Chondrocyte (in vitro differentiated cells): Measurements from ENCODE around the gene RCAN2. TPM values are rescaled to one million over a fixed set of nuclear protein-coding genes. Genes with fewer than 3 reads are reported as not detected.

Experiments used
- DNase-seq: peaks from one replicate; pipeline ENCODE4 v3.0.0; 2021; ENCODE audit warnings: mixed read lengths, low spot score
- H3K27ac Mint-ChIP-seq: one replicate; pipeline ENCODE4 v1.8.0; 2021; ENCODE audit warnings: mild to moderate bottlenecking, moderate library complexity, mixed read lengths; ENCODE audit not compliant: unreplicated experiment
- H3K27me3 Mint-ChIP-seq: 2 replicates; pipeline ENCODE4 v1.8.0; 2021; ENCODE audit warnings: low read depth, mixed read lengths
- H3K36me3 Mint-ChIP-seq: 2 replicates; pipeline ENCODE4 v1.8.0; 2021; ENCODE audit warnings: low read depth, mixed read lengths
- H3K4me1 Mint-ChIP-seq: 2 replicates; pipeline ENCODE4 v1.8.0; 2021; ENCODE audit warnings: low read depth, mild to moderate bottlenecking, mixed read lengths
- H3K4me3 Mint-ChIP-seq: one replicate; pipeline ENCODE4 v1.8.0; 2021; ENCODE audit warnings: mild to moderate bottlenecking, moderate library complexity, mixed read lengths; ENCODE audit not compliant: unreplicated experiment
- H3K9me3 Mint-ChIP-seq: 2 replicates; pipeline ENCODE4 v1.8.0; 2021; ENCODE audit warnings: low read depth, mixed read lengths
- total RNA-seq: library from RNA; stranded (reverse); gene quantifications from 3 replicates; pipeline ENCODE4 v1.2.1, GENCODE V29; 2021
- TF ChIP-seq, protein P1 (sequence below): fragments of 200-600 bp; sonication (generic); IDR thresholded peaks from 2 replicates; pipeline ENCODE4 v1.5.0; 2021; ENCODE audit warnings: antibody characterized with exemption, mild to moderate bottlenecking, moderate library complexity

The RCAN2 gene
- total RNA-seq, 1 donor from 2014 or later: 23.8 TPM

DNA sequence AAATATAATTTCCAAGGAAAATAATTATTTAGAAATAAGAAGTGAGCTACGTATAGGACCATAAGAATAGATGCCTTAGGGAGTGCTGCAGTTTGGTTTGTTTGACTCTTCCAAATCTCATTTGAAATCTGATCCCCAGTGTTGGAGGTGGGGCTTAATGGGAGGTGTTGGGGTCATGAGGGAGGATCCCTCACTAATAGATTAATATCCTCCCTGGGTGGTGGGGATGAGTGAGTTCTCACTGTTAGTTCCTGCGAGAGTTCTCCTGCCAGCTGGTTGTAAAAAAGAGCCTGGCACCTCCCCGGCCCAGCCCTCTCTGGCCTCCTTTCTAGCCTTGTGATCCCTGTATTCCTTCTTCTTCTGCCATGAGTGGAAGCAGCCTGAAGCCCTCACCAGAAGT is 69.3 kb downstream of the RCAN2 start:
- Mint-ChIP-seq H3K4me1 (peaks cover 17% of the 10 kb centered on the region), H3K27me3 (no peaks in the 10 kb centered on the region), H3K4me3 (no peak overlapping the region), H3K9me3 (no peaks in the 10 kb centered on the region), H3K36me3 (peaks cover 2% of the 10 kb centered on the region), H3K27ac (no peak overlapping the region)
- TF ChIP-seq, protein P1, sequence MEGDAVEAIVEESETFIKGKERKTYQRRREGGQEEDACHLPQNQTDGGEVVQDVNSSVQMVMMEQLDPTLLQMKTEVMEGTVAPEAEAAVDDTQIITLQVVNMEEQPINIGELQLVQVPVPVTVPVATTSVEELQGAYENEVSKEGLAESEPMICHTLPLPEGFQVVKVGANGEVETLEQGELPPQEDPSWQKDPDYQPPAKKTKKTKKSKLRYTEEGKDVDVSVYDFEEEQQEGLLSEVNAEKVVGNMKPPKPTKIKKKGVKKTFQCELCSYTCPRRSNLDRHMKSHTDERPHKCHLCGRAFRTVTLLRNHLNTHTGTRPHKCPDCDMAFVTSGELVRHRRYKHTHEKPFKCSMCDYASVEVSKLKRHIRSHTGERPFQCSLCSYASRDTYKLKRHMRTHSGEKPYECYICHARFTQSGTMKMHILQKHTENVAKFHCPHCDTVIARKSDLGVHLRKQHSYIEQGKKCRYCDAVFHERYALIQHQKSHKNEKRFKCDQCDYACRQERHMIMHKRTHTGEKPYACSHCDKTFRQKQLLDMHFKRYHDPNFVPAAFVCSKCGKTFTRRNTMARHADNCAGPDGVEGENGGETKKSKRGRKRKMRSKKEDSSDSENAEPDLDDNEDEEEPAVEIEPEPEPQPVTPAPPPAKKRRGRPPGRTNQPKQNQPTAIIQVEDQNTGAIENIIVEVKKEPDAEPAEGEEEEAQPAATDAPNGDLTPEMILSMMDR: no peak
- DNase-seq: no peak

DNA sequence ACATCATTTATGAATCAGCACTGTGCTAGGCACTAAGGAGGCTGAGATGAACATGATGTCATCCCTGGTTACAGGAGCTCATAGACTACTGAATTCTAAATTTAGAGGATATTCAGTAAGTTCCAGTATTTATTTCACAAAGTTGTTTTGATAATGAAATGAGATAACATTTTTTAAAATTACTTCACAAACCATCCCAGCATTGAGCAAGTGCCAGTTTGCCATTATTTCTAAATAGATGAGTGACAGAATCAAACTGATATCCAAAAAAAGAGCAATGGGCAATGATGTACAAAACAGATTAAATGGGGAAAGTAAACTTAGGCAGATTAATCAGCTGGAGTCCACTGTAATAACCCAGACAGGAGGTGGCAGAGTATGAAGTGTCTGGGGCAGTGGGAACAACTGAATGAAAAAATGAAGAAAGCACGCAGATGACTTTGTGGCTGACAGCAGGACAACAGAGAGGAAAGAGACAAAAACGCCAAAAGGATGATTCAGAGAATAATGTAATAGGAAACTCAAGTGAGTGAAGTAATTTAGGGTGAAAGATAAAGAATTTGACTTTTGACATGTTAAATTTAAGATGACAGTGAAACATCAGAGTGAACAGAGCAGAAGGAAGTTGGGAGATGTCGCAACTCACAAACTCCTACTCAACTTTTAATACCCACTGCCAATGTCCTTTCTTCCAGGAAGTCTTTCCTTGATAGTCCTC is 70.2 kb downstream of the RCAN2 start:
- Mint-ChIP-seq H3K9me3 (no peaks in the 10 kb centered on the region), H3K27ac (peak overlapping the region; percentile 42), H3K4me3 (no peak overlapping the region), H3K27me3 (no peaks in the 10 kb centered on the region), H3K36me3 (peaks cover 2% of the 10 kb centered on the region), H3K4me1 (peaks cover 17% of the 10 kb centered on the region)
- DNase-seq: no peak
- TF ChIP-seq, protein P1: peak; percentile 66

DNA sequence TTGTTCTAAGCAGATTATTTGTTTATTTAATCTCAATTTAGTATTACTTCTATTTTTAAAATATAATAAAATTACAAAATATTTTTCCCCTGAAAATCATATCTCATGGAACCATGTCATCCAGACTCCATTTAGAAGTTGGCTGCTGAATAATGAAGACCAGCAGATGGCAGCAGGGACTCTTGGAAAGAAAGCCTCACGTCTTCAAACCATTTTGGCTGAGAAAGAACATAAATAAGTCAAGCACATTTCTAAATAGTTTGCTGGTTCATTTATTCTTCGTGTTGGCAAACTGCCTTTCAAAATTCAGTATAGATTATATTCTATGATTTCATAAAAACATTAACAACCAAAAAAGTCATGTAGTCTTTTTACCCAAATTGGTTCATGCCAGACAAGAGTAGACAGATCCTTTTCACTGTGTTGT is 71.7 kb downstream of the RCAN2 start:
- no peak for DNase-seq
- TF ChIP-seq, protein P1: peak; percentile 97
- peaks cover 2% of the 10 kb centered on the region for H3K36me3 Mint-ChIP-seq
- H3K27ac Mint-ChIP-seq: no peak overlapping the region
- H3K4me1 Mint-ChIP-seq: peaks cover 17% of the 10 kb centered on the region
- H3K9me3 Mint-ChIP-seq: no peaks in the 10 kb centered on the region
- peaks cover 2% of the 10 kb centered on the region for H3K27me3 Mint-ChIP-seq
- no peak overlapping the region for H3K4me3 Mint-ChIP-seq

DNA sequence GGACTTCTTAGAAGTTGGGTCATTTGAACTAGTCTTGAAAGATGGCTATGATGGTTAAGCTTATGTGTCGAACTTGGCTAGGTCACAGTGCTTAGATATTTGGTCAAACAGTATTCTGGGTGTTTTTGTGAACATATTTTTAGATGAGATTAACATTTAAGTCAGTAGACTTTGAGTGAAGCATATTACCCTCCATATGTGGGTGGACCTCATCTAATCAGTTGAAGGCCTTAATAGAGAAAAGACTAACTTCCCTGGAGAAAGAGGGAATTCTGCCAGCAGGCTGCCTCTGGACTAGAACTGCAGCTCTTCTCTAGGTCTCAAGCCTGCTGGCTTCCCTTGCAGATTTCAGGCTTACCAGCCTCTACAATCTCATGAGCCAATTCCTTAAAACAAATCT is 76.9 kb downstream of the RCAN2 start:
- Mint-ChIP-seq H3K27ac (no peak overlapping the region), H3K36me3 (no peaks in the 10 kb centered on the region), H3K27me3 (peaks cover 2% of the 10 kb centered on the region), H3K9me3 (no peaks in the 10 kb centered on the region), H3K4me3 (no peak overlapping the region), H3K4me1 (no peaks in the 10 kb centered on the region)
- TF ChIP-seq, protein P1: no peak
- no peak for DNase-seq

GRCh38 chr6:46412662-46413061 is 78.6 kb downstream of the RCAN2 start:
- Mint-ChIP-seq H3K27ac (no peak overlapping the region), H3K27me3 (peaks cover 2% of the 10 kb centered on the region), H3K4me1 (no peaks in the 10 kb centered on the region), H3K9me3 (no peaks in the 10 kb centered on the region), H3K36me3 (no peaks in the 10 kb centered on the region), H3K4me3 (no peak overlapping the region)
- no peak for DNase-seq
- TF ChIP-seq, protein P1: no peak
